H1 (cell line): ENCODE data around the gene CROCC2. TPM values are rescaled to one million over a fixed set of nuclear protein-coding genes. Genes with fewer than 3 reads are reported as not detected.

Source experiments
- CTCF ChIA-PET: fragments of 300-600 bp; sonication (Branson Sonifier 250); formaldehyde crosslinking; loops from one replicate; lab custom pipeline; 2021; ENCODE audit not compliant: partially characterized antibody; lab: Charles Lee
- POLR2A ChIA-PET: fragments of 300-600 bp; sonication (Branson Sonifier 250); formaldehyde crosslinking; loops from one replicate; lab custom pipeline; 2021; ENCODE audit warnings: inconsistent platforms; ENCODE audit not compliant: partially characterized antibody; lab: Charles Lee
- DNase-seq, 2 experiments: peaks; one replicate each; pipeline versions ENCODE4 v3.0.0 to v3.0.0-alpha.2; 2010 to 2022; ENCODE audit warnings: low spot score in 2 of 2, low read depth in 1 of 2, mixed read lengths in 1 of 2
- FAIRE-seq: peaks from 2 replicates; lab custom pipeline; 2011; peaks lifted over from hg19 to GRCh38; lab: Jason Lieb, UNC
- H2AFZ ChIP-seq: 2 replicates; pipeline ENCODE4 v1.8.1; 2012; ENCODE audit warnings: low read length, inconsistent platforms
- H2AK5ac ChIP-seq: 2 replicates; pipeline ENCODE4 v1.6.1; 2013; ENCODE audit warnings: low read depth, low read length
- H2BK120ac ChIP-seq: replicated peaks from 2 replicates; pipeline ENCODE3; 2013; ENCODE audit warnings: low read depth, low read length, inconsistent platforms
- H2BK12ac ChIP-seq: 2 replicates; pipeline ENCODE4 v1.6.1; 2013; ENCODE audit warnings: low read depth, low read length
- H2BK15ac ChIP-seq: 2 replicates; pipeline ENCODE4 v1.6.1; 2013; ENCODE audit warnings: low read length
- H2BK20ac ChIP-seq: 2 replicates; pipeline ENCODE4 v1.6.1; 2013; ENCODE audit warnings: low read length
- H2BK5ac ChIP-seq: 2 replicates; pipeline ENCODE4 v1.6.1; 2013; ENCODE audit warnings: low read depth, low read length
- H3K14ac ChIP-seq: 2 replicates; pipeline ENCODE4 v1.6.1; 2013; ENCODE audit warnings: inconsistent platforms; ENCODE audit not compliant: insufficient read length
- H3K18ac ChIP-seq: 2 replicates; pipeline ENCODE4 v1.6.1; 2013; ENCODE audit warnings: low read length; ENCODE audit errors: extremely low read depth
- H3K23ac ChIP-seq: 2 replicates; pipeline ENCODE4 v1.6.1; 2013; ENCODE audit warnings: inconsistent platforms; ENCODE audit not compliant: insufficient read length
- H3K23me2 ChIP-seq: 2 replicates; pipeline ENCODE4 v1.6.1; 2013; ENCODE audit warnings: low read depth, low read length
- H3K27ac ChIP-seq: 2 replicates; pipeline ENCODE4 v1.6.1; 2011; ENCODE audit warnings: low read depth, low read length, inconsistent platforms
- H3K27me3 ChIP-seq, 4 experiments: replicated peaks in 1 of 4; 1 replicate in 1 of 4; 2 replicates in 3 of 4; pipeline versions ENCODE4 v1.6.1 to v1.8.1; 2011 to 2013; ENCODE audit warnings: low read length in 3 of 4, mild to moderate bottlenecking in 3 of 4, inconsistent platforms in 2 of 4, mixed read lengths in 2 of 4, moderate library complexity in 1 of 4; ENCODE audit not compliant: control insufficient read depth in 3 of 4, insufficient read depth in 3 of 4; ENCODE audit errors: extremely low read depth in 1 of 4
- H3K36me3 ChIP-seq, 4 experiments: 2 replicates each; pipeline versions ENCODE4 v1.6.1 to v1.8.1; 2011 to 2013; ENCODE audit warnings: mild to moderate bottlenecking in 4 of 4, low read length in 3 of 4, moderate library complexity in 2 of 4, control low read depth in 1 of 4, inconsistent platforms in 1 of 4; ENCODE audit not compliant: insufficient read depth in 4 of 4, control insufficient read depth in 2 of 4
- H3K4ac ChIP-seq: replicated peaks from 2 replicates; pipeline ENCODE3; 2013; ENCODE audit warnings: low read length, low read depth, mixed read lengths, inconsistent platforms; ENCODE audit not compliant: insufficient read length
- H3K4me1 ChIP-seq, 4 experiments: replicated peaks in 1 of 4; 1 replicate in 1 of 4; 2 replicates in 3 of 4; pipeline versions ENCODE4 v1.6.1 to v1.8.1; 2011 to 2013; ENCODE audit warnings: low read length in 3 of 4, inconsistent platforms in 2 of 4, mixed read lengths in 1 of 4; ENCODE audit not compliant: insufficient read depth in 4 of 4, control insufficient read depth in 3 of 4
- H3K4me2 ChIP-seq, 2 experiments: 2 replicates each; pipeline versions ENCODE4 v1.6.1 to v1.8.1; 2011 to 2013; ENCODE audit warnings: low read depth in 2 of 2, low read length in 2 of 2, control low read depth in 1 of 2, inconsistent platforms in 1 of 2, mild to moderate bottlenecking in 1 of 2; ENCODE audit not compliant: insufficient read depth in 1 of 2
- H3K4me3 ChIP-seq, 4 experiments: fragments of 200-600, 300-600 bp in 1 of 4; sonication (generic), shearing (Covaris generic), sonication (Bioruptor Twin) in 1 of 4; 2 replicates each; pipeline versions ENCODE4 v1.5.1 to v1.8.1; 2011 to 2016; ENCODE audit warnings: low read length in 4 of 4, low read depth in 3 of 4, control low read depth in 2 of 4, inconsistent platforms in 2 of 4, mild to moderate bottlenecking in 2 of 4, mixed read lengths in 1 of 4, moderate library complexity in 1 of 4; ENCODE audit not compliant: insufficient read depth in 2 of 4; ENCODE audit errors: extremely low read depth in 1 of 4
- H3K56ac ChIP-seq: replicated peaks from 2 replicates; pipeline ENCODE3; 2013; ENCODE audit warnings: low read depth, mild to moderate bottlenecking, mixed read lengths, low read length, inconsistent platforms; ENCODE audit not compliant: insufficient read length
- H3K79me1 ChIP-seq: 2 replicates; pipeline ENCODE4 v1.6.1; 2013; ENCODE audit warnings: low read depth, low read length, control low read depth
- H3K79me2 ChIP-seq, 2 experiments: 2 replicates each; pipeline versions ENCODE4 v1.6.1 to v1.8.1; 2012 to 2013; ENCODE audit warnings: low read length in 2 of 2, mild to moderate bottlenecking in 2 of 2, inconsistent platforms in 1 of 2; ENCODE audit not compliant: insufficient read depth in 2 of 2, control insufficient read depth in 1 of 2
- H3K9ac ChIP-seq, 4 experiments: replicated peaks in 1 of 4; 1 replicate in 1 of 4; 2 replicates in 3 of 4; pipeline versions ENCODE4 v1.6.1 to v1.8.1; 2011 to 2013; ENCODE audit warnings: low read depth in 3 of 4, low read length in 3 of 4, control low read depth in 2 of 4, mild to moderate bottlenecking in 2 of 4, moderate library complexity in 2 of 4, inconsistent platforms in 1 of 4; ENCODE audit errors: extremely low read depth in 1 of 4
- H3K9me3 ChIP-seq, 2 experiments: 2 replicates each; pipeline versions ENCODE4 v1.6.1 to v1.8.1; 2012 to 2013; ENCODE audit warnings: mild to moderate bottlenecking in 2 of 2, moderate library complexity in 2 of 2, control low read depth in 1 of 2, inconsistent platforms in 1 of 2, low read depth in 1 of 2, low read length in 1 of 2, mixed read lengths in 1 of 2; ENCODE audit not compliant: insufficient read depth in 2 of 2
- H4K20me1 ChIP-seq, 2 experiments: replicated peaks in 1 of 2; 2 replicates each; pipeline versions ENCODE3 to v1.8.1; 2011 to 2013; ENCODE audit warnings: inconsistent platforms in 2 of 2, low read length in 2 of 2, mild to moderate bottlenecking in 1 of 2; ENCODE audit not compliant: insufficient read depth in 2 of 2, control insufficient read depth in 1 of 2
- H4K5ac ChIP-seq: 2 replicates; pipeline ENCODE4 v1.6.1; 2013; ENCODE audit warnings: low read length, low read depth, mixed read lengths, inconsistent platforms; ENCODE audit not compliant: insufficient read length
- H4K8ac ChIP-seq: 2 replicates; pipeline ENCODE4 v1.8.0; 2013; ENCODE audit warnings: mild to moderate bottlenecking, moderate library complexity, low read length, inconsistent platforms; ENCODE audit not compliant: insufficient read depth; ENCODE audit errors: extremely low read depth
- H4K91ac ChIP-seq: replicated peaks from 2 replicates; pipeline ENCODE3; 2013; ENCODE audit warnings: low read length, mixed read lengths, inconsistent platforms; ENCODE audit not compliant: insufficient read length
- CHD1 ChIP-seq: IDR thresholded peaks from 2 replicates; pipeline ENCODE4 v1.6.1; 2012; ENCODE audit warnings: low read depth, low read length, improper control_type of control experiment
- CHD2 ChIP-seq: IDR thresholded peaks from 2 replicates; pipeline ENCODE4 v1.6.1; 2012; ENCODE audit warnings: low read length, improper control_type of control experiment
- EP300 ChIP-seq, 2 experiments: IDR thresholded peaks; 1 replicate in 1 of 2; 2 replicates in 1 of 2; pipeline ENCODE4 v1.6.1; 2011 to 2012; ENCODE audit warnings: low read depth in 2 of 2, low read length in 2 of 2, mild to moderate bottlenecking in 2 of 2, borderline replicate concordance in 1 of 2, inconsistent platforms in 1 of 2, moderate library complexity in 1 of 2
- GTF2F1 ChIP-seq: IDR thresholded peaks from 2 replicates; pipeline ENCODE4 v1.6.1; 2012; ENCODE audit warnings: low read depth, low read length, improper control_type of control experiment, borderline replicate concordance
- KDM5A ChIP-seq: fragments of 200-600 bp; IDR thresholded peaks from 2 replicates; pipeline ENCODE4 v1.7.1; 2012; ENCODE audit warnings: mild to moderate bottlenecking, low read length, inconsistent platforms, mixed read lengths
- NANOG ChIP-seq: IDR thresholded peaks from 2 replicates; pipeline ENCODE4 v1.6.1; 2011; ENCODE audit warnings: low read length, low read depth, mild to moderate bottlenecking, inconsistent platforms; ENCODE audit not compliant: insufficient read depth, poor library complexity, severe bottlenecking
- POU5F1 ChIP-seq: IDR thresholded peaks from 2 replicates; pipeline ENCODE4 v1.6.1; 2011; ENCODE audit warnings: low read depth, mild to moderate bottlenecking, low read length, moderate library complexity
- RAD21 ChIP-seq, 2 experiments: IDR thresholded peaks in 1 of 2; conservative IDR thresholded peaks in 1 of 2; 2 replicates each; pipeline ENCODE4 v1.6.1; 2011; ENCODE audit warnings: low read depth in 2 of 2, low read length in 2 of 2, improper control_type of control experiment in 1 of 2, inconsistent platforms in 1 of 2, mild to moderate bottlenecking in 1 of 2, moderate library complexity in 1 of 2
- RXRA ChIP-seq: IDR thresholded peaks from 2 replicates; pipeline ENCODE4 v1.6.1; 2011; ENCODE audit warnings: low read depth, mild to moderate bottlenecking, low read length, moderate library complexity; ENCODE audit not compliant: insufficient read depth
- SIRT6 ChIP-seq: IDR thresholded peaks from one replicate; pipeline ENCODE4 v1.7.1; 2012; ENCODE audit warnings: low read length, inconsistent platforms
- SP4 ChIP-seq: IDR thresholded peaks from 2 replicates; pipeline ENCODE4 v1.6.1; 2012; ENCODE audit warnings: low read length, inconsistent platforms
- SRF ChIP-seq: IDR thresholded peaks from 2 replicates; pipeline ENCODE4 v1.6.1; 2011; ENCODE audit warnings: mild to moderate bottlenecking, low read depth, low read length, moderate library complexity
- WGBS, 2 experiments: shearing (Covaris generic) in 1 of 2; methylation state at CpG; one replicate each; pipeline versions ENCODE4 v1.1.6 to v1.1.7; 2013 to 2015; ENCODE audit warnings: low lambda C conversion rate in 2 of 2, mixed read lengths in 2 of 2, inconsistent platforms in 1 of 2, low coverage in 1 of 2, missing lambda C conversion rate in 1 of 2; ENCODE audit not compliant: insufficient replicate concordance in 2 of 2, insufficient coverage in 1 of 2, insufficient read length in 1 of 2; ENCODE audit errors: extremely low coverage in 1 of 2, missing lambda C conversion rate in 1 of 2; 5-methylcytosine and 5-hydroxymethylcytosine counted together
- polyA plus RNA-seq, 7 experiments: library from polyadenylated mRNA; depleted of rRNA in 3 of 7; stranded (reverse) in 5 of 7; unstranded in 2 of 7; fragments of >200 nt in 5 of 7; fragments of 200-250 nt in 2 of 7; gene quantifications; 1 replicate in 5 of 7; 2 replicates in 1 of 7; 4 replicates in 1 of 7; pipeline versions ENCODE4 v1.2.1 to v1.2.3, GENCODE V29; 2011 to 2013; ENCODE audit warnings: missing spikeins in 2 of 7, mixed read lengths in 2 of 7
- total RNA-seq: library from RNA; stranded (reverse); fragmentation: NEBNext Ultra II Directional; extraction: Animal tissue kit (Norgen Biotek cat#: 25700); gene quantifications from 2 replicates; pipeline ENCODE4 v1.2.1, GENCODE V29; 2021
- TF ChIP-seq, protein P1 (sequence below): IDR thresholded peaks from 2 replicates; pipeline ENCODE4 v1.6.1; 2012; ENCODE audit warnings: low read length, inconsistent platforms

Gene CROCC2
- total and polyA plus RNA-seq, 2 of the 8 experiments (the other 6 are each of a cell fraction or from before 2014, with no cell fraction given), result not detected

DNA sequence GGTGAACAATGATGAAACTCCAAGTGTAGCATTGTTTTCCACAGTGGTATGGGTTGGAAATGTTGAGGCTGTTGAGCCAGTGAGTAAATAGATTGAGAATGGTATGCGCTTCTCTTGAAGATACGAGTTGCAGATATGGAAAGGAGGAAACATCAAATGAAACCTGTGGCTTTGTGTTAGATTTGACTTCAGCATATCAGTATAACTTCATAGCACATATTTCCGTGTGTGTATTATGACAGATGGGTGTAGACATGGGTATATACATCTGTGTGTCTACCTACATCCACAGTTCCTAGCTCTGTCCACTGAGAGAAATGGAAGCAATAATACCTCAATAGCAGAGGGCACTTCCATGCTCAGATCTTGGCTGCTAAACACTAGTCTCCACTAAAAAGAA is 100.3 kb downstream of the CROCC2 start:
- Histone ChIP-seq H3K56ac (no peak overlapping the region), H3K23ac (no peak overlapping the region), H4K91ac (no peak overlapping the region), H3K9me3 (peaks cover 11 to 13% of the 10 kb centered on the region in 2 experiments), H3K4me1 (peaks cover 0 to 19% (median 15%) of the 10 kb centered on the region in 4 experiments; a peak in 6 of 7 replicates), H4K20me1 (no peaks in the 10 kb centered on the region), H3K23me2 (peaks cover 2% of the 10 kb centered on the region; the same call in 1 of the 2 replicates), H3K14ac (no peak overlapping the region), H3K4me2 (no peak overlapping the region), H2AFZ (no peak overlapping the region), H3K9ac (no peak overlapping the region), H3K18ac (no peak overlapping the region), H3K27me3 (no peaks in the 10 kb centered on the region), H3K79me1 (no peaks in the 10 kb centered on the region), H4K8ac (no peak overlapping the region), H2AK5ac (no peak overlapping the region), H2BK15ac (no peak overlapping the region), H3K79me2 (no peaks in the 10 kb centered on the region), H2BK12ac (no peak overlapping the region), H3K4ac (no peak overlapping the region), H2BK20ac (no peak overlapping the region), H3K27ac (no peak overlapping the region), H2BK120ac (no peak overlapping the region), H2BK5ac (no peak overlapping the region), H3K36me3 (no peaks in the 10 kb centered on the region), H3K4me3 (no peak overlapping the region), H4K5ac (no peak overlapping the region)
- WGBS, 2 experiments, result 85% methylated on average over 3 of the region's 3 CpGs; no CpG with 5 or more reads in 1 of the 2 experiments
- ChIA-PET POLR2A (no interaction called here), CTCF (interaction anchor here (0.9 kb wide), 1 partner anchor 23 kb away, joined by 3 read pairs; no protein-coding TSS in a partner anchor)
- FAIRE-seq, result no peak
- DNase-seq, result no peak
- no peak for TF ChIP-seq CHD2
- no peak for TF ChIP-seq SIRT6
- TF ChIP-seq RXRA, result no peak
- TF ChIP-seq SRF, result no peak
- no peak for TF ChIP-seq EP300 (IDR thresholded peaks at IDR 0.05; ENCODE audit: borderline replicate concordance in 1 of 2, low read depth in 2 of 2, low read length in 2 of 2)
- TF ChIP-seq SP4, result no peak
- TF ChIP-seq POU5F1, result no peak
- no peak for TF ChIP-seq NANOG
- TF ChIP-seq, protein P1, sequence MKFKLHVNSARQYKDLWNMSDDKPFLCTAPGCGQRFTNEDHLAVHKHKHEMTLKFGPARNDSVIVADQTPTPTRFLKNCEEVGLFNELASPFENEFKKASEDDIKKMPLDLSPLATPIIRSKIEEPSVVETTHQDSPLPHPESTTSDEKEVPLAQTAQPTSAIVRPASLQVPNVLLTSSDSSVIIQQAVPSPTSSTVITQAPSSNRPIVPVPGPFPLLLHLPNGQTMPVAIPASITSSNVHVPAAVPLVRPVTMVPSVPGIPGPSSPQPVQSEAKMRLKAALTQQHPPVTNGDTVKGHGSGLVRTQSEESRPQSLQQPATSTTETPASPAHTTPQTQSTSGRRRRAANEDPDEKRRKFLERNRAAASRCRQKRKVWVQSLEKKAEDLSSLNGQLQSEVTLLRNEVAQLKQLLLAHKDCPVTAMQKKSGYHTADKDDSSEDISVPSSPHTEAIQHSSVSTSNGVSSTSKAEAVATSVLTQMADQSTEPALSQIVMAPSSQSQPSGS, result no peak
- no peak for TF ChIP-seq GTF2F1
- no peak for TF ChIP-seq KDM5A
- no peak for TF ChIP-seq RAD21 (IDR thresholded peaks at IDR 0.05 in 1 of 2, conservative IDR thresholded peaks at IDR 0.05 in 1 of 2; ENCODE audit: low read depth in 2 of 2, low read length in 2 of 2)
- TF ChIP-seq CHD1, result no peak
